K562 (cell line): ENCODE results near the gene LRRC25. TPM values are rescaled to one million over a fixed set of nuclear protein-coding genes. Genes with fewer than 3 reads are reported as not detected.
A peak's percentile ranks its signal among the peaks of the same experiment; 100 is the strongest.

Source experiments
- ATAC-seq: fragments of 200-7000 bp; cut with Tn5 transposase; 3 replicates; pipeline ENCODE4 v1.9.1; 2020; ENCODE audit warnings: moderate library complexity
- BruUV-seq: library from RNA; stranded (reverse); fragments of 400-500 nt; replicated peaks from 2 replicates; lab custom pipeline; 2021; lab: Mats Ljungman, UMichigan
- CTCF ChIA-PET: fragments of 300-600 bp; formaldehyde crosslinking; extraction: SDS; loops from one replicate; lab custom pipeline; 2021; ENCODE audit warnings: low intra/inter-chr PET ratio; lab: Yijun Ruan, JAX
- POLR2A ChIA-PET: fragments of 300-600, 350-650 bp; sonication (Branson Sonifier 250); formaldehyde crosslinking; extraction: SDS; loops from one replicate; lab custom pipeline; 2021; ENCODE audit warnings: antibody characterized with exemption, inconsistent platforms; lab: Yijun Ruan, JAX
- DNase-seq, 4 experiments: peaks; one replicate each; pipeline versions ENCODE4 v3.0.0 to v3.0.0-alpha.2; 2011 to 2018; ENCODE audit warnings: low spot score in 3 of 4, mixed read lengths in 3 of 4; ENCODE audit errors: extremely low read depth in 1 of 4
- FAIRE-seq: peaks from 2 replicates; lab custom pipeline; 2011; peaks lifted over from hg19 to GRCh38; lab: Jason Lieb, UNC
- H2AFZ ChIP-seq: 2 replicates; pipeline ENCODE4 v1.6.0; 2011; ENCODE audit warnings: low read depth, low read length, control low read depth, inconsistent platforms
- H3K27ac ChIP-seq: fragments of 200-600 bp; 3 replicates; pipeline ENCODE4 v1.8.0; 2011; ENCODE audit warnings: low read depth, mild to moderate bottlenecking, control low read depth, inconsistent platforms, low read length, moderate library complexity, mixed read lengths; ENCODE audit errors: extremely low read depth
- H3K27me3 ChIP-seq, 2 experiments: fragments of 300-600 bp in 1 of 2; 2 replicates in 1 of 2; 3 replicates in 1 of 2; pipeline versions ENCODE4 v1.6.0 to v1.8.0; 2011; ENCODE audit warnings: inconsistent platforms in 2 of 2, low read length in 2 of 2, mild to moderate bottlenecking in 1 of 2, mixed read lengths in 1 of 2, moderate library complexity in 1 of 2; ENCODE audit not compliant: control insufficient read depth in 2 of 2, insufficient read depth in 2 of 2
- H3K36me3 ChIP-seq: fragments of 300-600 bp; 3 replicates; pipeline ENCODE4 v1.8.0; 2011; ENCODE audit warnings: mild to moderate bottlenecking, low read length, inconsistent platforms; ENCODE audit not compliant: control insufficient read depth, insufficient read depth
- H3K4me1 ChIP-seq, 2 experiments: fragments of 200-600 bp in 1 of 2; replicated peaks in 1 of 2; 2 replicates in 1 of 2; 3 replicates in 1 of 2; pipeline versions ENCODE4 v1.5.1 to v1.8.0; 2011; ENCODE audit warnings: inconsistent platforms in 2 of 2, low read length in 2 of 2, mild to moderate bottlenecking in 1 of 2, mixed read lengths in 1 of 2, moderate library complexity in 1 of 2; ENCODE audit not compliant: control insufficient read depth in 2 of 2, insufficient read depth in 2 of 2
- H3K4me2 ChIP-seq: 2 replicates; pipeline ENCODE4 v1.6.1; 2011; ENCODE audit warnings: low read length, control low read depth, inconsistent platforms, mixed read lengths; ENCODE audit not compliant: insufficient read depth
- H3K4me3 ChIP-seq: fragments of 200-600 bp; sonication (generic), shearing (Covaris generic); 2 replicates; pipeline ENCODE4 v1.5.1; 2016; ENCODE audit warnings: control low read depth, inconsistent platforms
- H3K79me2 ChIP-seq: fragments of 200-600 bp; 3 replicates; pipeline ENCODE4 v1.8.0; 2011; ENCODE audit warnings: low read length, inconsistent platforms; ENCODE audit not compliant: control insufficient read depth, insufficient read depth
- H3K9ac ChIP-seq, 2 experiments: 2 replicates each; pipeline versions ENCODE4 v1.6.0 to v1.6.1; 2011; ENCODE audit warnings: low read depth in 2 of 2, low read length in 2 of 2, control low read depth in 1 of 2, inconsistent platforms in 1 of 2, mild to moderate bottlenecking in 1 of 2, mixed read lengths in 1 of 2; ENCODE audit not compliant: insufficient read depth in 1 of 2
- H3K9me1 ChIP-seq: one replicate; pipeline ENCODE4 v1.6.0; 2011; ENCODE audit warnings: inconsistent platforms, mild to moderate bottlenecking, low read length, moderate library complexity; ENCODE audit not compliant: control insufficient read depth, insufficient read depth
- H3K9me3 ChIP-seq: replicated peaks from 2 replicates; pipeline ENCODE4 v1.5.1; 2011; ENCODE audit warnings: low read depth, low read length, inconsistent platforms; ENCODE audit not compliant: control insufficient read depth, insufficient read depth
- H4K20me1 ChIP-seq: replicated peaks from 2 replicates; pipeline ENCODE4 v1.6.1; 2011; ENCODE audit warnings: low read length, inconsistent platforms, mixed read lengths; ENCODE audit not compliant: control insufficient read depth, insufficient read depth
- BACH1 ChIP-seq: fragments of 200-800 bp; sonication (Bioruptor generic); IDR thresholded peaks from 2 replicates; pipeline ENCODE4 v1.6.1; 2016; ENCODE audit warnings: missing genetic modification characterization, missing compliant biosample characterization
- BCL6 ChIP-seq: fragments of 250-450 bp; sonication (Bioruptor Pico); IDR thresholded peaks from 2 replicates; pipeline ENCODE4 v1.4.0; 2020
- BCOR ChIP-seq: fragments of 450-650 bp; IDR thresholded peaks from 2 replicates; pipeline ENCODE4 v1.6.1; 2016
- BRF1 ChIP-seq: IDR thresholded peaks from 3 replicates; pipeline ENCODE4 v1.6.1; 2011; ENCODE audit warnings: borderline replicate concordance, mild to moderate bottlenecking; ENCODE audit not compliant: insufficient read length; ENCODE audit errors: extremely low read depth
- CBX3 ChIP-seq, 2 experiments: IDR thresholded peaks; 1 replicate in 1 of 2; 2 replicates in 1 of 2; pipeline ENCODE4 v1.6.1; 2012; ENCODE audit warnings: inconsistent platforms in 2 of 2, low read length in 2 of 2, borderline replicate concordance in 1 of 2, control low read depth in 1 of 2
- COPS2 ChIP-seq: fragments of 450-650 bp; conservative IDR thresholded peaks from 2 replicates; pipeline ENCODE4 v1.6.1; 2016; ENCODE audit warnings: mild to moderate bottlenecking, moderate library complexity
- FOXJ2 ChIP-seq: fragments of 200-800 bp; sonication (Bioruptor generic); IDR thresholded peaks from 2 replicates; pipeline ENCODE4 v1.6.1; 2016; ENCODE audit warnings: missing genetic modification characterization, missing compliant biosample characterization
- GATAD2B ChIP-seq: fragments of 450-650 bp; IDR thresholded peaks from 2 replicates; pipeline ENCODE4 v1.6.1; 2017; ENCODE audit warnings: mild to moderate bottlenecking, borderline replicate concordance
- HDAC3 ChIP-seq: fragments of 450-650 bp; IDR thresholded peaks from 2 replicates; pipeline ENCODE4 v1.6.1; 2018; ENCODE audit warnings: borderline replicate concordance, mild to moderate bottlenecking, moderate library complexity; ENCODE audit not compliant: partially characterized antibody
- MAZ ChIP-seq, 2 experiments: fragments of 450-650 bp in 1 of 2; sonication (generic) in 1 of 2; formaldehyde crosslinking; IDR thresholded peaks in 1 of 2; conservative IDR thresholded peaks in 1 of 2; 2 replicates each; pipeline versions ENCODE4 v1.4.0 to v1.5.0; 2020; ENCODE audit warnings: mild to moderate bottlenecking in 1 of 2, missing genetic modification reagents in 1 of 2
- POLR2H ChIP-seq: IDR thresholded peaks from 2 replicates; pipeline ENCODE4 v1.6.1; 2016; ENCODE audit warnings: missing genetic modification characterization, low read depth, mild to moderate bottlenecking, control low read depth, missing compliant biosample characterization, moderate library complexity
- RBM25 ChIP-seq: fragments of 200-400 bp; formaldehyde crosslinking; IDR thresholded peaks from 2 replicates; pipeline ENCODE4 v1.6.1; 2018; ENCODE audit warnings: low read length, low read depth, moderate library complexity; ENCODE audit not compliant: severe bottlenecking
- RCOR1 ChIP-seq, 2 experiments: IDR thresholded peaks; 2 replicates each; pipeline ENCODE4 v1.6.1; 2012; ENCODE audit warnings: low read depth in 2 of 2, low read length in 2 of 2, borderline replicate concordance in 1 of 2, improper control_type of control experiment in 1 of 2
- SIN3A ChIP-seq, 2 experiments: fragments of 150-350 bp in 1 of 2; IDR thresholded peaks; 2 replicates each; pipeline ENCODE4 v1.6.1; 2011 to 2016; ENCODE audit warnings: borderline replicate concordance in 2 of 2, low read depth in 2 of 2, low read length in 2 of 2, mild to moderate bottlenecking in 2 of 2, moderate library complexity in 2 of 2; ENCODE audit not compliant: control insufficient read depth in 1 of 2
- SMAD1 ChIP-seq: fragments of 150-350 bp; IDR thresholded peaks from 2 replicates; pipeline ENCODE4 v1.6.1; 2014; ENCODE audit warnings: low read length, low read depth; ENCODE audit not compliant: partially characterized antibody
- SP1 ChIP-seq: sonication (generic); formaldehyde crosslinking; IDR thresholded peaks from 2 replicates; pipeline ENCODE4 v1.8.1; 2022; ENCODE audit warnings: mild to moderate bottlenecking, missing genetic modification reagents
- TCF7L2 ChIP-seq: fragments of 150-350 bp; IDR thresholded peaks from 2 replicates; pipeline ENCODE4 v1.6.1; 2016; ENCODE audit warnings: low read depth, mild to moderate bottlenecking, low read length, moderate library complexity
- ZBED1 ChIP-seq: IDR thresholded peaks from 2 replicates; pipeline ENCODE4 v1.6.1; 2014
- ZFP36 ChIP-seq: fragments of 150-350 bp; IDR thresholded peaks from 2 replicates; pipeline ENCODE4 v1.6.1; 2018; ENCODE audit warnings: low read length, low read depth; ENCODE audit not compliant: partially characterized antibody
- ZNF408 ChIP-seq: fragments of 250-450 bp; sonication (Bioruptor Pico); IDR thresholded peaks from 2 replicates; pipeline ENCODE4 v1.4.0; 2020; ENCODE audit warnings: low read depth, mild to moderate bottlenecking, moderate library complexity
- ZNF778 ChIP-seq: fragments of 450-650 bp; formaldehyde crosslinking; IDR thresholded peaks from 2 replicates; pipeline ENCODE4 v1.4.0; 2020; ENCODE audit warnings: mild to moderate bottlenecking, moderate library complexity
- in situ Hi-C: fragments of 300-500 bp; cut with MboI; formaldehyde crosslinking; loops from 4 replicates; pipeline ENCODE4 v1.15.0; 2018; ENCODE audit warnings: inconsistent platforms, mixed read lengths
- intact Hi-C: fragments of 100-400 bp; cut with micrococcal nuclease; formaldehyde crosslinking; loops from 2 replicates; pipeline ENCODE4 v1.14.2; 2022
- polyA plus RNA-seq, 8 experiments: library from polyadenylated mRNA; depleted of rRNA in 4 of 8; stranded (reverse) in 5 of 8; unstranded in 3 of 8; fragments of >200 nt; fragmentation: Nextera tagmentation in 2 of 8; fragmentation: Illumina TruSeq in 1 of 8; extraction: Ambion mirVana in 2 of 8; extraction: Trizol in 1 of 8; gene quantifications; 2 replicates each; pipeline versions ENCODE4 v1.2.1 to v1.2.3, GENCODE V29; 2011 to 2014; ENCODE audit warnings: inconsistent platforms in 1 of 8, missing spikeins in 1 of 8
- total RNA-seq, 7 experiments: library from RNA; depleted of rRNA in 6 of 7; stranded (reverse); fragments of >200 nt in 6 of 7; fragmentation: Illumina TruSeq in 2 of 7; extraction: Trizol in 2 of 7; gene quantifications; 2 replicates each; pipeline versions ENCODE4 v1.2.1 to v1.2.3, GENCODE V29; 2011 to 2021; ENCODE audit warnings: low replicate concordance in 1 of 7
- TF ChIP-seq, protein P1 (sequence below), 2 experiments: IDR thresholded peaks; 2 replicates each; pipeline ENCODE4 v1.6.1; 2012; ENCODE audit warnings: improper control_type of control experiment in 2 of 2, low read depth in 2 of 2, low read length in 2 of 2, borderline replicate concordance in 1 of 2

LRRC25 gene
- total and polyA plus RNA-seq, 9 of the 15 experiments (the other 6 are each of a cell fraction or from before 2014, with no cell fraction given) = 0.07 to 0.36 (median 0.10) TPM; not detected in 3

DNA sequence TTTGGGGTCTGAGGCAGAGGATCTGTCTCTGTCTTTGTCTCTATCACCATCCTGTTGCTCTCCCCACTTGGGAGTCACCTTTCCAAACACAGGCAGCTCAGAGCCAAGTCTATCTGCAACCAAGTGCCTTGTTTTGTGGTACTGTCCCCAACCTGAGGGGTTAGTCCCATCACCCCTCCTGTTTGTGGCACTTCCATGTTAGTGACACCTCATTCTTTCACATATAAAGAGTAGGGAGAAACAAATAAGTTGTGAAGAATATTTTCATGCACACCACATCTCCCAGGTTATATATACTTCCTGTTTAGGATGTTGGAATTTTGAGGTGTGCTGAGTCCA lies 7.7 kb downstream of the LRRC25 start:
- H3K9me1 ChIP-seq = no peaks in the 10 kb centered on the region
- in situ Hi-C loops (no loop called here), intact Hi-C loops (loop anchor here (5.0 kb wide), 1 partner anchor 42 kb away; no protein-coding TSS in a partner anchor)
- FAIRE-seq (no peak), DNase-seq (no peak), ATAC-seq (no peak)
- H3K4me2 ChIP-seq = no peak overlapping the region
- H3K9ac ChIP-seq = no peak overlapping the region
- H3K4me3 ChIP-seq = no peak overlapping the region
- no peaks in the 10 kb centered on the region for H3K27me3 ChIP-seq
- peaks cover 14 to 46% of the 10 kb centered on the region in 2 experiments for H3K4me1 ChIP-seq
- peaks cover 32% of the 10 kb centered on the region; the same call in 2 of the 3 replicates for H3K36me3 ChIP-seq
- H3K79me2 ChIP-seq = peaks cover 32% of the 10 kb centered on the region
- BruUV-seq = no TSS peak
- no peak overlapping the region for H2AFZ ChIP-seq
- H3K9me3 ChIP-seq = no peaks in the 10 kb centered on the region
- ChIA-PET POLR2A (interaction anchor here (0.6 to 8.1 kb wide), 24 partner anchors 8 to 959 kb away, joined by 3 to 244 read pairs (median 4); partner anchors contain the start of genes JUND, LRRC25, LSM4 and MPV17L2), CTCF (no interaction called here)
- peaks cover 19% of the 10 kb centered on the region for H4K20me1 ChIP-seq
- H3K27ac ChIP-seq = no peak overlapping the region
- TF ChIP-seq SIN3A (IDR thresholded peaks at IDR 0.05; ENCODE audit: borderline replicate concordance in 2 of 2, control insufficient read depth in 1 of 2, low read depth in 2 of 2, low read length in 2 of 2) (peak in 1 of 2 experiments; percentile 12; a peak in 1 of 4 replicates), RCOR1 (IDR thresholded peaks at IDR 0.05; ENCODE audit: borderline replicate concordance in 1 of 2, low read depth in 2 of 2, low read length in 2 of 2) (peak in 1 of 2 experiments; percentile 47; a peak in 1 of 4 replicates), BCOR (peak; percentile 51), RBM25 (peak; percentile 56), HDAC3 (peak; percentile 16), SP1 (CRISPR knock-in tag) (peak; percentile 64), GATAD2B (no peak), MAZ (CRISPR knock-in tag; conservative IDR thresholded peaks at IDR 0.05 in 1 of 2, IDR thresholded peaks at IDR 0.05 in 1 of 2) (0 out of 4 replicates have a peak, but pooled peaks of 1 of the 2 experiments have one; percentile 7), ZNF778 (no peak), BRF1 (no peak), ZBED1 (peak; percentile 35; the same call in 1 of the 2 replicates), POLR2H (tag) (peak; percentile 81; the same call in 1 of the 2 replicates), ZFP36 (no peak), COPS2 (no peak), ZNF408 (no peak), FOXJ2 (peak; percentile 40; the same call in 1 of the 2 replicates), BCL6 (CRISPR knock-in tag) (no peak), CBX3 (IDR thresholded peaks at IDR 0.05; ENCODE audit: borderline replicate concordance in 1 of 2, low read length in 2 of 2) (peak in 1 of 2 experiments; percentile 15; a peak in 1 of 3 replicates), TCF7L2 (no peak), SMAD1 (peak; percentile 2), BACH1 (no peak)
- TF ChIP-seq, protein P1, sequence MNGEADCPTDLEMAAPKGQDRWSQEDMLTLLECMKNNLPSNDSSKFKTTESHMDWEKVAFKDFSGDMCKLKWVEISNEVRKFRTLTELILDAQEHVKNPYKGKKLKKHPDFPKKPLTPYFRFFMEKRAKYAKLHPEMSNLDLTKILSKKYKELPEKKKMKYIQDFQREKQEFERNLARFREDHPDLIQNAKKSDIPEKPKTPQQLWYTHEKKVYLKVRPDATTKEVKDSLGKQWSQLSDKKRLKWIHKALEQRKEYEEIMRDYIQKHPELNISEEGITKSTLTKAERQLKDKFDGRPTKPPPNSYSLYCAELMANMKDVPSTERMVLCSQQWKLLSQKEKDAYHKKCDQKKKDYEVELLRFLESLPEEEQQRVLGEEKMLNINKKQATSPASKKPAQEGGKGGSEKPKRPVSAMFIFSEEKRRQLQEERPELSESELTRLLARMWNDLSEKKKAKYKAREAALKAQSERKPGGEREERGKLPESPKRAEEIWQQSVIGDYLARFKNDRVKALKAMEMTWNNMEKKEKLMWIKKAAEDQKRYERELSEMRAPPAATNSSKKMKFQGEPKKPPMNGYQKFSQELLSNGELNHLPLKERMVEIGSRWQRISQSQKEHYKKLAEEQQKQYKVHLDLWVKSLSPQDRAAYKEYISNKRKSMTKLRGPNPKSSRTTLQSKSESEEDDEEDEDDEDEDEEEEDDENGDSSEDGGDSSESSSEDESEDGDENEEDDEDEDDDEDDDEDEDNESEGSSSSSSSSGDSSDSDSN (IDR thresholded peaks at IDR 0.05; ENCODE audit: borderline replicate concordance in 1 of 2, low read depth in 2 of 2, low read length in 2 of 2) = peak in 1 of 2 experiments; percentile 68; a peak in 1 of 4 replicates
